Inflammatory macrophage treated with lipopolysaccharide for 1 hour (primary cell): ENCODE measurements around the gene MTPN.

Experiments
- DNase-seq, 2 donors: peaks; one replicate each; pipeline ENCODE4 v3.0.0-alpha.2; 2020 to 2022

MTPN gene, protein sequence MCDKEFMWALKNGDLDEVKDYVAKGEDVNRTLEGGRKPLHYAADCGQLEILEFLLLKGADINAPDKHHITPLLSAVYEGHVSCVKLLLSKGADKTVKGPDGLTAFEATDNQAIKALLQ

GRCh38 chr7:135977007-135977741 is at the start of gene MTPN:
Gene MTPN, minus strand, starts transcription at chr7:135977359. Its CDS starts 259 bp downstream, at chr7:135977100.
- peak; percentile 98 to 99 for DNase-seq

GRCh38 chr7:136026209-136026608 is 49.0 kb upstream of the MTPN start:
- DNase-seq, result no peak

GRCh38 chr7:136023134-136023869 is 46.1 kb upstream of the MTPN start:
- no peak for DNase-seq

DNA sequence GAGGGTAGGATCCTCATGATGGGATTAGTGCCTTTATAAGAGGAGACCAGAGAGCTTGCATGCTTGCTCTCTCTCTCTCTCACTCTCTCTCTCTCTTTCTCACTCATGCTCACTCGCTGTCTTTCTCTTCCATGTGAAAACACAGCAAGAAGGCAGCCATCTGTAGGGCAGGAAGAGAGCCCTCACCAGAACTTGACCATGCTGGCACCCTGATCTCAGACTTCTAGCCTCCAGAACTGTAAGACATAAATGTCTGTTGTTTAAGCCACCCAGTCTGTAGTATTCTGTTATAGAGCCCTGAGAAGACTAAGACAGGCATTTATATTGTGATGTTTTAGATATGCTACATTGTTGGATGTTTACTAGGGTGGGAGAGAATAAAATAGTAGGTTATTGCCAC is 43.4 kb upstream of the MTPN start:
- DNase-seq, result no peak

GRCh38 chr7:136018104-136018503 is 40.9 kb upstream of the MTPN start:
- DNase-seq, result no peak

GRCh38 chr7:136016649-136017395 is 39.7 kb upstream of the MTPN start:
- no peak for DNase-seq

GRCh38 chr7:136015638-136016037 is 38.5 kb upstream of the MTPN start:
- no peak for DNase-seq

GRCh38 chr7:136014659-136015058 is 37.5 kb upstream of the MTPN start:
- DNase-seq, result no peak

- no peak for DNase-seq
Observed at GRCh38 chr7:136012238-136012637, 35.1 kb upstream of the MTPN start.

GRCh38 chr7:136009488-136010079 is 32.4 kb upstream of the MTPN start:
- peak; percentile 15 to 85 for DNase-seq

DNA sequence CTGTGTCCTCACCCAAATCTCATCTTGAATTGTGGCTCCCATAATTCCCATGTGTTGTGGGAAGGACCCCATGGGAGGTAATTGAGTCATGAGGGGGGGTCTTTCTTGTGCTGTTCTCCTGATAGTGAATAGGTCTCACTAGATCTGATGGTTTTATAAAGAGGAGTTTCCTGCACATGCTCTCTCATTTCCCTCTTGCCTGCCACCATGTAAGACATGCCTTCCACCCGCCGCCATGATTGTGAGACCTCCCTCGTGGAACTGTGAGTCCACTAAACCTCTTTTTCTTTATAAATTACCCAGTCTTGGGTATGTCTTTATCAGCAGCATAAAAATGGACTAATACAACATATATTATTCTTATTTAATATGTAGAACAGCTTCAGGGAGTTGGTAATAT is 29.0 kb upstream of the MTPN start:
- no peak for DNase-seq

- DNase-seq, result no peak
Observed at GRCh38 chr7:136004083-136004482, 26.9 kb upstream of the MTPN start.

GRCh38 chr7:136002802-136003201 is 25.6 kb upstream of the MTPN start:
- DNase-seq, result no peak

DNA sequence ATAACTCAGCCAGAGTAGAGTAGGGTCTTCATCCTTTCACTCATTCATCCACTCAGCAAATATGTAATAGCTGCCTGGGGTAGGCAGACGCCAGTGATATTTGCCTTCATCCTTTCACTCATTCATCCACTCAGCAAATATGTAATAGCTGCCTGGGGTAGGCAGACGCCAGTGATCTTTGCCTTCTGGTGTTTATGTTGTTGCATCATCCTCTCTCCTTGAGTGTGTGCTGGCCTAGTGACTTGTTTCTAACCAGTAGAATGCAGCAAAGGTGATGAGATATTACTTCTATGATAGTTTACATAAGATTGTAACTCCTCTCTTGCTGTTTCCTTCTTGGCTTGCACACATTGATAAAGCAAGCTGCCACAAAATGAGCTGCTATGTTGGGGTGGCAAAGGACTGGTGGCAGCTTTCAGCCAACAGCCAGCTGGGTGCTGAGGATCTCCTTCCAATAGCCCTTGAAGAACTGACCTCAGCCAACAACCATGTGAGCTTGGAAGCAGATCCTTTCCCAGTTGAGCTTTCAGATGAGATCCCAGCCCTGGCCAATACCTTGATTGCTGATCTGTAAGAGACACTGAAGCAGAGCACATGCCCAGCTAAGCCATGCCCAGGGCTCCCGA is 23.2 kb upstream of the MTPN start:
- no peak for DNase-seq

DNA sequence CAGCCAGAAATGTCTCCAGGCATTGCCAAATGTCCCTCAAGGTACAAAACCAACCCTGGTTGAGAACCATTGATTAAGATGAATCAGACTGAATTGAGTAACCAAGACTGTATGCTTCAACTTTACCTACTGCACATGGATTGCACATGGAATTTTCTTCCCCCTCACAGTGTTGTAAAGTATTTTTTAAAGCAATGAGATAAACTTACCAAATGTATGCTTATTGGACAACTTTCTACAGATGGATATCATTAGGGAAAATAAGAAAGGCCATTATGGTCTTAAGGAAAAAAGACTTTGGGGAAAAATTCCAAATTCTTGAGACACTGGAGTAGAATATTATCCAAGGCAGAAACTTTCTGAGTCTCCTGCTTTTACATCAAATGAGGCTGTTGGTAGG is 20.9 kb upstream of the MTPN start:
- DNase-seq, result no peak

DNA sequence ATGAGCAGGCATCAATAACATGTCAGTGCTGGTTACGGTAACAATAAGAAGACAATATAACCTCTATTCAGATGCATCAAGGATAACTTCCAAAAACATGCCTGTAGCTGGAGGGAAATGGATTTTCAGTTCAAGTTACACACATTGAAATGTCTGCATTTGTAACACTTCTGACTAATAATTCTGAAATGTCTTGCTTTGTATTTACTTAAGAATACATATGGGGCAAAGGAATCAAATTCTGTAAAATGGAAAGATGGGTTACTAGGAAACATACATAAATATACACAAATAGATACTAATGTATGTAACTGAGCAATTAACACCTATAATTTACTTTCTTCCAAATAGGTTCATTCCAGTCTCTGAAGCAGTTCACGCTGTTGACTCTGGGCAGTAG is 18.6 kb upstream of the MTPN start:
- no peak for DNase-seq

GRCh38 chr7:135994466-135995205 is 17.5 kb upstream of the MTPN start:
- no peak for DNase-seq

DNA sequence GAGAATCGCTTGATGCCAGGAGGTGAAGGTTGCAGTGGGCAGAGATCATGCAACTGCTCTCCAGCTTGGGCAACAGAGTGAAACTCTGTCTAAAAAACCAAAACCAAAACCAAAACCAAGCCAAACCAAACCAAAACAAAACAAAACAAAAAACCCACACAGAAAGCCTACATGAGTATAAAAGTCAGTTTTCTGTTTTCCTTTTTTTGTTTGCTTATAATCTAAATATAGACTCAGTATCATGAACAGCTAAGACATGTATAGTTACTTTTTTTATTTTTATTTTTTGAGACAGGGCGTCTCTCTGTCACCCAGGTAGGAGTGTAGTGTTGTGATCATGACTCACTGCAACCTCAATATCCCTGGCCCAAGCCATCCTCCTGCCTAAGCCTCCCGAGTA is 16.8 kb upstream of the MTPN start:
- no peak for DNase-seq

- no peak for DNase-seq
Observed at GRCh38 chr7:135991906-135992305, 14.7 kb upstream of the MTPN start.

GRCh38 chr7:135991322-135991721 is 14.2 kb upstream of the MTPN start:
- no peak for DNase-seq

DNA sequence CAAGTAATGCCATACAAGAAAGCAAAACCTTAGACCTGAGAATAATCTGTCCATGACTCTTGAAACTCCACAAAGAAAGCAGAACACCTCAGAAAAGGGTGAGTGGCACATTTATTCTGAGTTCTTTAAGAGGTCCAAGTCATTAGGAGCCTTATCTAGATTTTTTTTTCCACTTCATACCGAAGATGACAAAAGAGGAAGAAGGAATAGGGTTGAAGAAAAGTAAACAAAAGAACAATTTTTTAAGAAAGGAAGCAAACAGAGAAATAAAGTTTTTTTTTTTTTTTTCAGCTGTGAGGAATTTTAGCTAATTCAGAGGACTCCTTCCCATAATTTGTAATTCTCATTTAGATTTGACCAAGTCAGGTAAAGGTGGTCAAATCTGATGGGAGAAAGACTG is 13.1 kb upstream of the MTPN start:
- no peak for DNase-seq
